HCT116 (cell line): ENCODE results near the gene CHCHD3.

Source experiments
- EGR1 ChIP-seq: IDR thresholded peaks from 2 replicates; pipeline ENCODE4 v1.6.1; 2012; ENCODE audit warnings: low read depth
- EZH2 ChIP-seq: fragments of 200-600 bp; sonication (generic); IDR thresholded peaks from 2 replicates; pipeline ENCODE4 v1.6.1; 2017; ENCODE audit warnings: antibody characterized with exemption, mixed run types
- EZH2phosphoT487 ChIP-seq: fragments of 200-600 bp; IDR thresholded peaks from 2 replicates; pipeline ENCODE4 v1.6.1; 2018; ENCODE audit warnings: antibody characterized with exemption, borderline replicate concordance
- JUND ChIP-seq: IDR thresholded peaks from 2 replicates; pipeline ENCODE4 v1.6.1; 2012
- POLR2A ChIP-seq: IDR thresholded peaks from 2 replicates; pipeline ENCODE4 v1.7.0; 2011; ENCODE audit warnings: borderline replicate concordance; ENCODE audit not compliant: insufficient read depth, insufficient read length; ENCODE audit errors: extremely low read depth
- POLR2AphosphoS5 ChIP-seq: IDR thresholded peaks from 2 replicates; pipeline ENCODE4 v1.6.1; 2011; ENCODE audit warnings: mild to moderate bottlenecking, low read depth, low read length, moderate library complexity
- TCF7L2 ChIP-seq: IDR thresholded peaks from 2 replicates; pipeline ENCODE4 v1.7.0; 2011; ENCODE audit warnings: borderline replicate concordance, inconsistent platforms; ENCODE audit not compliant: insufficient read depth, insufficient read length; ENCODE audit errors: extremely low read depth
- ZFX ChIP-seq: fragments of 450-650 bp; IDR thresholded peaks from 2 replicates; pipeline ENCODE4 v1.6.1; 2017
- TF ChIP-seq, protein P1 (sequence below), 3 experiments: fragments of 200-600 bp in 1 of 3; sonication (generic) in 1 of 3; IDR thresholded peaks in 2 of 3; conservative IDR thresholded peaks in 1 of 3; 2 replicates each; pipeline ENCODE4 v1.5.1; 2012 to 2017; ENCODE audit warnings: low read depth in 2 of 3, low read length in 2 of 3, antibody characterized with exemption in 1 of 3, borderline replicate concordance in 1 of 3, control low read depth in 1 of 3, mild to moderate bottlenecking in 1 of 3, mixed read lengths in 1 of 3, mixed run types in 1 of 3, moderate library complexity in 1 of 3; ENCODE audit not compliant: insufficient read depth in 1 of 3
- TF ChIP-seq, protein P2 (sequence below): IDR thresholded peaks from 2 replicates; pipeline ENCODE4 v1.6.1; 2012; ENCODE audit warnings: low read depth
- TF ChIP-seq, protein P3 (sequence below): IDR thresholded peaks from 2 replicates; pipeline ENCODE4 v1.6.1; 2012

- TF ChIP-seq POLR2AphosphoS5 (no peak), POLR2A (no peak), TCF7L2 (no peak), JUND (no peak), ZFX (no peak), EZH2phosphoT487 (no peak), EZH2 (no peak), EGR1 (no peak)
- TF ChIP-seq, protein P1, sequence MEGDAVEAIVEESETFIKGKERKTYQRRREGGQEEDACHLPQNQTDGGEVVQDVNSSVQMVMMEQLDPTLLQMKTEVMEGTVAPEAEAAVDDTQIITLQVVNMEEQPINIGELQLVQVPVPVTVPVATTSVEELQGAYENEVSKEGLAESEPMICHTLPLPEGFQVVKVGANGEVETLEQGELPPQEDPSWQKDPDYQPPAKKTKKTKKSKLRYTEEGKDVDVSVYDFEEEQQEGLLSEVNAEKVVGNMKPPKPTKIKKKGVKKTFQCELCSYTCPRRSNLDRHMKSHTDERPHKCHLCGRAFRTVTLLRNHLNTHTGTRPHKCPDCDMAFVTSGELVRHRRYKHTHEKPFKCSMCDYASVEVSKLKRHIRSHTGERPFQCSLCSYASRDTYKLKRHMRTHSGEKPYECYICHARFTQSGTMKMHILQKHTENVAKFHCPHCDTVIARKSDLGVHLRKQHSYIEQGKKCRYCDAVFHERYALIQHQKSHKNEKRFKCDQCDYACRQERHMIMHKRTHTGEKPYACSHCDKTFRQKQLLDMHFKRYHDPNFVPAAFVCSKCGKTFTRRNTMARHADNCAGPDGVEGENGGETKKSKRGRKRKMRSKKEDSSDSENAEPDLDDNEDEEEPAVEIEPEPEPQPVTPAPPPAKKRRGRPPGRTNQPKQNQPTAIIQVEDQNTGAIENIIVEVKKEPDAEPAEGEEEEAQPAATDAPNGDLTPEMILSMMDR (IDR thresholded peaks at IDR 0.05 in 2 of 3, conservative IDR thresholded peaks at IDR 0.05 in 1 of 3; ENCODE audit: borderline replicate concordance in 1 of 3, insufficient read depth in 1 of 3, low read depth in 2 of 3, low read length in 2 of 3) = no peak
- TF ChIP-seq, protein P2, sequence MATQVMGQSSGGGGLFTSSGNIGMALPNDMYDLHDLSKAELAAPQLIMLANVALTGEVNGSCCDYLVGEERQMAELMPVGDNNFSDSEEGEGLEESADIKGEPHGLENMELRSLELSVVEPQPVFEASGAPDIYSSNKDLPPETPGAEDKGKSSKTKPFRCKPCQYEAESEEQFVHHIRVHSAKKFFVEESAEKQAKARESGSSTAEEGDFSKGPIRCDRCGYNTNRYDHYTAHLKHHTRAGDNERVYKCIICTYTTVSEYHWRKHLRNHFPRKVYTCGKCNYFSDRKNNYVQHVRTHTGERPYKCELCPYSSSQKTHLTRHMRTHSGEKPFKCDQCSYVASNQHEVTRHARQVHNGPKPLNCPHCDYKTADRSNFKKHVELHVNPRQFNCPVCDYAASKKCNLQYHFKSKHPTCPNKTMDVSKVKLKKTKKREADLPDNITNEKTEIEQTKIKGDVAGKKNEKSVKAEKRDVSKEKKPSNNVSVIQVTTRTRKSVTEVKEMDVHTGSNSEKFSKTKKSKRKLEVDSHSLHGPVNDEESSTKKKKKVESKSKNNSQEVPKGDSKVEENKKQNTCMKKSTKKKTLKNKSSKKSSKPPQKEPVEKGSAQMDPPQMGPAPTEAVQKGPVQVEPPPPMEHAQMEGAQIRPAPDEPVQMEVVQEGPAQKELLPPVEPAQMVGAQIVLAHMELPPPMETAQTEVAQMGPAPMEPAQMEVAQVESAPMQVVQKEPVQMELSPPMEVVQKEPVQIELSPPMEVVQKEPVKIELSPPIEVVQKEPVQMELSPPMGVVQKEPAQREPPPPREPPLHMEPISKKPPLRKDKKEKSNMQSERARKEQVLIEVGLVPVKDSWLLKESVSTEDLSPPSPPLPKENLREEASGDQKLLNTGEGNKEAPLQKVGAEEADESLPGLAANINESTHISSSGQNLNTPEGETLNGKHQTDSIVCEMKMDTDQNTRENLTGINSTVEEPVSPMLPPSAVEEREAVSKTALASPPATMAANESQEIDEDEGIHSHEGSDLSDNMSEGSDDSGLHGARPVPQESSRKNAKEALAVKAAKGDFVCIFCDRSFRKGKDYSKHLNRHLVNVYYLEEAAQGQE = no peak
- TF ChIP-seq, protein P3, sequence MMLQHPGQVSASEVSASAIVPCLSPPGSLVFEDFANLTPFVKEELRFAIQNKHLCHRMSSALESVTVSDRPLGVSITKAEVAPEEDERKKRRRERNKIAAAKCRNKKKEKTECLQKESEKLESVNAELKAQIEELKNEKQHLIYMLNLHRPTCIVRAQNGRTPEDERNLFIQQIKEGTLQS = no peak
Observed at GRCh38 chr7:133099633-133100286, 17.9 kb upstream of the CHCHD3 start.
